Measurements from ENCODE around the gene FYN. TPM values are rescaled to one million over a fixed set of nuclear protein-coding genes. Genes with fewer than 3 reads are reported as not detected.
A peak's percentile ranks its signal among the peaks of the same experiment; 100 is the strongest.

The FYN gene
- total RNA-seq, 1 donor from 2014 or later, result 474 TPM

GRCh38 chr6:111758608-111759329 lies 114.5 kb downstream of the FYN start:
- peaks cover 17% of the 10 kb centered on the region for H3K27me3 Mint-ChIP-seq (ENCODE audit: unreplicated experiment)
- H3K4me3 Mint-ChIP-seq (ENCODE audit: unreplicated experiment), result peak overlapping the region; percentile 78
- peak overlapping the region; percentile 88 for H3K27ac Mint-ChIP-seq (ENCODE audit: unreplicated experiment)
- H3K36me3 Mint-ChIP-seq (ENCODE audit: low read depth, unreplicated experiment), result peaks cover 35% of the 10 kb centered on the region
- H3K9me3 Mint-ChIP-seq (ENCODE audit: unreplicated experiment), result no peaks in the 10 kb centered on the region
- DNase-seq (ENCODE audit: low spot score), result no peak
- peaks cover 91% of the 10 kb centered on the region for H3K4me1 Mint-ChIP-seq (ENCODE audit: unreplicated experiment)
- no peak for TF ChIP-seq CTCF (IDR thresholded peaks at IDR 0.05; ENCODE audit: unreplicated experiment)

- Mint-ChIP-seq H3K4me1 (ENCODE audit: unreplicated experiment) (peaks cover 89% of the 10 kb centered on the region), H3K4me3 (ENCODE audit: unreplicated experiment) (no peak overlapping the region), H3K9me3 (ENCODE audit: unreplicated experiment) (no peaks in the 10 kb centered on the region), H3K27me3 (ENCODE audit: unreplicated experiment) (peaks cover 14% of the 10 kb centered on the region), H3K27ac (ENCODE audit: unreplicated experiment) (peak overlapping the region; percentile 80), H3K36me3 (ENCODE audit: low read depth, unreplicated experiment) (peaks cover 39% of the 10 kb centered on the region)
- TF ChIP-seq CTCF (IDR thresholded peaks at IDR 0.05; ENCODE audit: unreplicated experiment), result no peak
- DNase-seq (ENCODE audit: low spot score), result no peak
These were observed 115.9 kb downstream of the FYN start for GRCh38 chr6:111757342-111757741.

GRCh38 chr6:111754423-111754822 lies 118.8 kb downstream of the FYN start:
- no peak for DNase-seq (ENCODE audit: low spot score)
- H3K9me3 Mint-ChIP-seq (ENCODE audit: unreplicated experiment), result no peaks in the 10 kb centered on the region
- H3K36me3 Mint-ChIP-seq (ENCODE audit: low read depth, unreplicated experiment), result peaks cover 40% of the 10 kb centered on the region
- no peak for TF ChIP-seq CTCF (IDR thresholded peaks at IDR 0.05; ENCODE audit: unreplicated experiment)
- peaks cover 83% of the 10 kb centered on the region for H3K4me1 Mint-ChIP-seq (ENCODE audit: unreplicated experiment)
- peaks cover 11% of the 10 kb centered on the region for H3K27me3 Mint-ChIP-seq (ENCODE audit: unreplicated experiment)
- H3K4me3 Mint-ChIP-seq (ENCODE audit: unreplicated experiment), result no peak overlapping the region
- peak overlapping the region; percentile 99 for H3K27ac Mint-ChIP-seq (ENCODE audit: unreplicated experiment)

GRCh38 chr6:111753573-111753972 lies 119.7 kb downstream of the FYN start:
- H3K27me3 Mint-ChIP-seq (ENCODE audit: unreplicated experiment), result peaks cover 4% of the 10 kb centered on the region
- H3K9me3 Mint-ChIP-seq (ENCODE audit: unreplicated experiment), result no peaks in the 10 kb centered on the region
- peak overlapping the region; percentile 99 for H3K27ac Mint-ChIP-seq (ENCODE audit: unreplicated experiment)

More at GRCh38 chr6:111753573-111753972, 119.7 kb downstream of the FYN start:
- H3K4me3 Mint-ChIP-seq (ENCODE audit: unreplicated experiment), result peak overlapping the region; percentile 76
- DNase-seq (ENCODE audit: low spot score), result no peak
- peaks cover 83% of the 10 kb centered on the region for H3K4me1 Mint-ChIP-seq (ENCODE audit: unreplicated experiment)
- TF ChIP-seq CTCF (IDR thresholded peaks at IDR 0.05; ENCODE audit: unreplicated experiment), result no peak
- peaks cover 31% of the 10 kb centered on the region for H3K36me3 Mint-ChIP-seq (ENCODE audit: low read depth, unreplicated experiment)
